H1 (cell line): ENCODE measurements around the gene ABL1. TPM values are rescaled to one million over a fixed set of nuclear protein-coding genes. Genes with fewer than 3 reads are reported as not detected.

Experiments used
- CTCF ChIA-PET: fragments of 300-600 bp; sonication (Branson Sonifier 250); formaldehyde crosslinking; loops from one replicate; lab custom pipeline; 2021; ENCODE audit not compliant: partially characterized antibody; lab: Charles Lee
- POLR2A ChIA-PET: fragments of 300-600 bp; sonication (Branson Sonifier 250); formaldehyde crosslinking; loops from one replicate; lab custom pipeline; 2021; ENCODE audit warnings: inconsistent platforms; ENCODE audit not compliant: partially characterized antibody; lab: Charles Lee
- DNase-seq, 2 experiments: peaks; one replicate each; pipeline versions ENCODE4 v3.0.0 to v3.0.0-alpha.2; 2010 to 2022; ENCODE audit warnings: low spot score in 2 of 2, low read depth in 1 of 2, mixed read lengths in 1 of 2
- FAIRE-seq: peaks from 2 replicates; lab custom pipeline; 2011; peaks lifted over from hg19 to GRCh38; lab: Jason Lieb, UNC
- H2AFZ ChIP-seq: 2 replicates; pipeline ENCODE4 v1.8.1; 2012; ENCODE audit warnings: low read length, inconsistent platforms
- H2AK5ac ChIP-seq: 2 replicates; pipeline ENCODE4 v1.6.1; 2013; ENCODE audit warnings: low read depth, low read length
- H2BK120ac ChIP-seq: replicated peaks from 2 replicates; pipeline ENCODE3; 2013; ENCODE audit warnings: low read depth, low read length, inconsistent platforms
- H2BK12ac ChIP-seq: 2 replicates; pipeline ENCODE4 v1.6.1; 2013; ENCODE audit warnings: low read depth, low read length
- H2BK15ac ChIP-seq: 2 replicates; pipeline ENCODE4 v1.6.1; 2013; ENCODE audit warnings: low read length
- H2BK20ac ChIP-seq: 2 replicates; pipeline ENCODE4 v1.6.1; 2013; ENCODE audit warnings: low read length
- H2BK5ac ChIP-seq: 2 replicates; pipeline ENCODE4 v1.6.1; 2013; ENCODE audit warnings: low read depth, low read length
- H3K14ac ChIP-seq: 2 replicates; pipeline ENCODE4 v1.6.1; 2013; ENCODE audit warnings: inconsistent platforms; ENCODE audit not compliant: insufficient read length
- H3K18ac ChIP-seq: 2 replicates; pipeline ENCODE4 v1.6.1; 2013; ENCODE audit warnings: low read length; ENCODE audit errors: extremely low read depth
- H3K23ac ChIP-seq: 2 replicates; pipeline ENCODE4 v1.6.1; 2013; ENCODE audit warnings: inconsistent platforms; ENCODE audit not compliant: insufficient read length
- H3K23me2 ChIP-seq: 2 replicates; pipeline ENCODE4 v1.6.1; 2013; ENCODE audit warnings: low read depth, low read length
- H3K27ac ChIP-seq: 2 replicates; pipeline ENCODE4 v1.6.1; 2011; ENCODE audit warnings: low read depth, low read length, inconsistent platforms
- H3K27me3 ChIP-seq, 4 experiments: replicated peaks in 1 of 4; 1 replicate in 1 of 4; 2 replicates in 3 of 4; pipeline versions ENCODE4 v1.6.1 to v1.8.1; 2011 to 2013; ENCODE audit warnings: low read length in 3 of 4, mild to moderate bottlenecking in 3 of 4, inconsistent platforms in 2 of 4, mixed read lengths in 2 of 4, moderate library complexity in 1 of 4; ENCODE audit not compliant: control insufficient read depth in 3 of 4, insufficient read depth in 3 of 4; ENCODE audit errors: extremely low read depth in 1 of 4
- H3K36me3 ChIP-seq, 4 experiments: 2 replicates each; pipeline versions ENCODE4 v1.6.1 to v1.8.1; 2011 to 2013; ENCODE audit warnings: mild to moderate bottlenecking in 4 of 4, low read length in 3 of 4, moderate library complexity in 2 of 4, control low read depth in 1 of 4, inconsistent platforms in 1 of 4; ENCODE audit not compliant: insufficient read depth in 4 of 4, control insufficient read depth in 2 of 4
- H3K4ac ChIP-seq: replicated peaks from 2 replicates; pipeline ENCODE3; 2013; ENCODE audit warnings: low read length, low read depth, mixed read lengths, inconsistent platforms; ENCODE audit not compliant: insufficient read length
- H3K4me1 ChIP-seq, 4 experiments: replicated peaks in 1 of 4; 1 replicate in 1 of 4; 2 replicates in 3 of 4; pipeline versions ENCODE4 v1.6.1 to v1.8.1; 2011 to 2013; ENCODE audit warnings: low read length in 3 of 4, inconsistent platforms in 2 of 4, mixed read lengths in 1 of 4; ENCODE audit not compliant: insufficient read depth in 4 of 4, control insufficient read depth in 3 of 4
- H3K4me2 ChIP-seq, 2 experiments: 2 replicates each; pipeline versions ENCODE4 v1.6.1 to v1.8.1; 2011 to 2013; ENCODE audit warnings: low read depth in 2 of 2, low read length in 2 of 2, control low read depth in 1 of 2, inconsistent platforms in 1 of 2, mild to moderate bottlenecking in 1 of 2; ENCODE audit not compliant: insufficient read depth in 1 of 2
- H3K4me3 ChIP-seq, 4 experiments: fragments of 200-600, 300-600 bp in 1 of 4; sonication (generic), shearing (Covaris generic), sonication (Bioruptor Twin) in 1 of 4; 2 replicates each; pipeline versions ENCODE4 v1.5.1 to v1.8.1; 2011 to 2016; ENCODE audit warnings: low read length in 4 of 4, low read depth in 3 of 4, control low read depth in 2 of 4, inconsistent platforms in 2 of 4, mild to moderate bottlenecking in 2 of 4, mixed read lengths in 1 of 4, moderate library complexity in 1 of 4; ENCODE audit not compliant: insufficient read depth in 2 of 4; ENCODE audit errors: extremely low read depth in 1 of 4
- H3K56ac ChIP-seq: replicated peaks from 2 replicates; pipeline ENCODE3; 2013; ENCODE audit warnings: low read depth, mild to moderate bottlenecking, mixed read lengths, low read length, inconsistent platforms; ENCODE audit not compliant: insufficient read length
- H3K79me1 ChIP-seq: 2 replicates; pipeline ENCODE4 v1.6.1; 2013; ENCODE audit warnings: low read depth, low read length, control low read depth
- H3K79me2 ChIP-seq, 2 experiments: 2 replicates each; pipeline versions ENCODE4 v1.6.1 to v1.8.1; 2012 to 2013; ENCODE audit warnings: low read length in 2 of 2, mild to moderate bottlenecking in 2 of 2, inconsistent platforms in 1 of 2; ENCODE audit not compliant: insufficient read depth in 2 of 2, control insufficient read depth in 1 of 2
- H3K9ac ChIP-seq, 4 experiments: replicated peaks in 1 of 4; 1 replicate in 1 of 4; 2 replicates in 3 of 4; pipeline versions ENCODE4 v1.6.1 to v1.8.1; 2011 to 2013; ENCODE audit warnings: low read depth in 3 of 4, low read length in 3 of 4, control low read depth in 2 of 4, mild to moderate bottlenecking in 2 of 4, moderate library complexity in 2 of 4, inconsistent platforms in 1 of 4; ENCODE audit errors: extremely low read depth in 1 of 4
- H3K9me3 ChIP-seq, 2 experiments: 2 replicates each; pipeline versions ENCODE4 v1.6.1 to v1.8.1; 2012 to 2013; ENCODE audit warnings: mild to moderate bottlenecking in 2 of 2, moderate library complexity in 2 of 2, control low read depth in 1 of 2, inconsistent platforms in 1 of 2, low read depth in 1 of 2, low read length in 1 of 2, mixed read lengths in 1 of 2; ENCODE audit not compliant: insufficient read depth in 2 of 2
- H4K20me1 ChIP-seq, 2 experiments: replicated peaks in 1 of 2; 2 replicates each; pipeline versions ENCODE3 to v1.8.1; 2011 to 2013; ENCODE audit warnings: inconsistent platforms in 2 of 2, low read length in 2 of 2, mild to moderate bottlenecking in 1 of 2; ENCODE audit not compliant: insufficient read depth in 2 of 2, control insufficient read depth in 1 of 2
- H4K5ac ChIP-seq: 2 replicates; pipeline ENCODE4 v1.6.1; 2013; ENCODE audit warnings: low read length, low read depth, mixed read lengths, inconsistent platforms; ENCODE audit not compliant: insufficient read length
- H4K8ac ChIP-seq: 2 replicates; pipeline ENCODE4 v1.8.0; 2013; ENCODE audit warnings: mild to moderate bottlenecking, moderate library complexity, low read length, inconsistent platforms; ENCODE audit not compliant: insufficient read depth; ENCODE audit errors: extremely low read depth
- H4K91ac ChIP-seq: replicated peaks from 2 replicates; pipeline ENCODE3; 2013; ENCODE audit warnings: low read length, mixed read lengths, inconsistent platforms; ENCODE audit not compliant: insufficient read length
- ASH2L ChIP-seq: fragments of 200-600, 300-600 bp; sonication (generic); IDR thresholded peaks from one replicate; pipeline ENCODE4 v1.7.1; 2017; ENCODE audit warnings: low read length
- BCL11A ChIP-seq, 2 experiments: IDR thresholded peaks; one replicate each; pipeline ENCODE4 v1.6.1; 2011; ENCODE audit warnings: low read depth in 2 of 2, low read length in 2 of 2, mild to moderate bottlenecking in 2 of 2
- CTBP2 ChIP-seq: IDR thresholded peaks from 2 replicates; pipeline ENCODE4 v1.7.0; 2011; ENCODE audit warnings: borderline replicate concordance, mild to moderate bottlenecking, moderate library complexity, mixed read lengths, low read length; ENCODE audit not compliant: insufficient read depth, insufficient read length
- FOSL1 ChIP-seq: IDR thresholded peaks from 2 replicates; pipeline ENCODE4 v1.6.1; 2011; ENCODE audit warnings: mild to moderate bottlenecking, low read depth, low read length, moderate library complexity; ENCODE audit not compliant: insufficient read depth
- GABPA ChIP-seq: IDR thresholded peaks from 2 replicates; pipeline ENCODE4 v1.6.1; 2011; ENCODE audit warnings: mild to moderate bottlenecking, low read length, moderate library complexity, borderline replicate concordance; ENCODE audit not compliant: insufficient read depth
- MAFK ChIP-seq: IDR thresholded peaks from 2 replicates; pipeline ENCODE4 v1.6.1; 2012; ENCODE audit warnings: low read depth, mild to moderate bottlenecking, improper control_type of control experiment, low read length
- SIN3A ChIP-seq, 2 experiments: IDR thresholded peaks in 1 of 2; conservative IDR thresholded peaks in 1 of 2; 2 replicates each; pipeline ENCODE4 v1.6.1; 2011 to 2012; ENCODE audit warnings: low read length in 2 of 2, improper control_type of control experiment in 1 of 2, low read depth in 1 of 2, mild to moderate bottlenecking in 1 of 2
- SP2 ChIP-seq: IDR thresholded peaks from 2 replicates; pipeline ENCODE4 v1.6.1; 2012; ENCODE audit warnings: mild to moderate bottlenecking, low read length, inconsistent platforms
- TEAD4 ChIP-seq: IDR thresholded peaks from 2 replicates; pipeline ENCODE4 v1.6.1; 2012; ENCODE audit warnings: low read depth, low read length, inconsistent platforms, mixed read lengths
- WGBS, 2 experiments: shearing (Covaris generic) in 1 of 2; methylation state at CpG; one replicate each; pipeline versions ENCODE4 v1.1.6 to v1.1.7; 2013 to 2015; ENCODE audit warnings: low lambda C conversion rate in 2 of 2, mixed read lengths in 2 of 2, inconsistent platforms in 1 of 2, low coverage in 1 of 2, missing lambda C conversion rate in 1 of 2; ENCODE audit not compliant: insufficient replicate concordance in 2 of 2, insufficient coverage in 1 of 2, insufficient read length in 1 of 2; ENCODE audit errors: extremely low coverage in 1 of 2, missing lambda C conversion rate in 1 of 2; 5-methylcytosine and 5-hydroxymethylcytosine counted together
- polyA plus RNA-seq, 7 experiments: library from polyadenylated mRNA; depleted of rRNA in 3 of 7; stranded (reverse) in 5 of 7; unstranded in 2 of 7; fragments of >200 nt in 5 of 7; fragments of 200-250 nt in 2 of 7; gene quantifications; 1 replicate in 5 of 7; 2 replicates in 1 of 7; 4 replicates in 1 of 7; pipeline versions ENCODE4 v1.2.1 to v1.2.3, GENCODE V29; 2011 to 2013; ENCODE audit warnings: missing spikeins in 2 of 7, mixed read lengths in 2 of 7
- total RNA-seq: library from RNA; stranded (reverse); fragmentation: NEBNext Ultra II Directional; extraction: Animal tissue kit (Norgen Biotek cat#: 25700); gene quantifications from 2 replicates; pipeline ENCODE4 v1.2.1, GENCODE V29; 2021
- TF ChIP-seq, protein P1 (sequence below): IDR thresholded peaks from 2 replicates; pipeline ENCODE4 v1.6.1; 2012; ENCODE audit warnings: low read length, inconsistent platforms
- TF ChIP-seq, protein P2 (sequence below): IDR thresholded peaks from 2 replicates; pipeline ENCODE4 v1.6.1; 2012; ENCODE audit warnings: inconsistent platforms

ABL1 gene
- total and polyA plus RNA-seq, 2 of the 8 experiments (the other 6 are each of a cell fraction or from before 2014, with no cell fraction given) = 35.3 to 104 TPM

DNA sequence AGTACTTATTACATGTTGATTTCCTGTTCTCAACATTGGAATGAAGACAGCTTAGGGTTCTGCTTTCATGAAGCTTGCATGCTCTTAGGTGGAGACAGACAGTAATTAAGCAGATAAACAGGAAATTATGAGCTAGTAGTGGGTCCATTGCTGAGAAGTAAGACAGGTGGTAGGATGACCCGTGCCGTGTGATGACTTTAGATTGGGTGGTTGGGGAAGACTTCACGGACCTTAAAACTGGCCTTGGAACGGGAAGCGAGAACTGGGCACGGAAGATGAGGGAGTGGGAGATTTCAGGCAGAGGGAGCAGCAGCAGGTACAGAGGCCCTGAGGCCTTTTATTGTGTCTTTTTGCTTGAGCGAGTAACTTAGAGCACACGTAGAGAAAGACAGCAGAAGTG lies 27.2 kb downstream of the ABL1 start:
- no peak overlapping the region for H3K9ac ChIP-seq
- H3K4me1 ChIP-seq = 0 out of 7 replicates have a peak, but pooled peaks cover 0 to 3% (median 0%) of the 10 kb centered on the region in 4 experiments
- no peak overlapping the region for H3K56ac ChIP-seq
- H3K18ac ChIP-seq = no peak overlapping the region
- no peak overlapping the region for H3K4me3 ChIP-seq
- peaks cover 8 to 24% (median 11%) of the 10 kb centered on the region in 4 experiments for H3K36me3 ChIP-seq
- no peak overlapping the region for H3K27ac ChIP-seq
- no peak overlapping the region for H4K5ac ChIP-seq
- H4K20me1 ChIP-seq = peaks cover 15 to 26% of the 10 kb centered on the region in 2 experiments
- ChIA-PET CTCF (interaction anchor here (0.6 to 12.4 kb wide), 23 partner anchors 8 to 1602 kb away, joined by 3 to 317 read pairs (median 5); partner anchors contain the start of gene EXOSC2), POLR2A (interaction anchor here (1.6 to 2.7 kb wide), 3 partner anchors 153 to 161 kb away, joined by 6 to 11 read pairs (median 6); no protein-coding TSS in a partner anchor)
- no peaks in the 10 kb centered on the region for H3K27me3 ChIP-seq
- H3K4ac ChIP-seq = no peak overlapping the region
- no peak overlapping the region for H3K23ac ChIP-seq
- no peaks in the 10 kb centered on the region for H3K9me3 ChIP-seq
- no peak overlapping the region for H2AK5ac ChIP-seq
- H3K23me2 ChIP-seq = no peaks in the 10 kb centered on the region
- no peak overlapping the region for H2BK12ac ChIP-seq
- no peak for FAIRE-seq
- H3K79me1 ChIP-seq = 0 out of 2 replicates have a peak, but pooled peaks cover 2% of the 10 kb centered on the region
- H2BK15ac ChIP-seq = no peak overlapping the region
- no peak for DNase-seq
- no peak overlapping the region for H2AFZ ChIP-seq
- H4K8ac ChIP-seq = no peak overlapping the region
- H2BK20ac ChIP-seq = no peak overlapping the region
- no peak overlapping the region for H3K4me2 ChIP-seq
- peaks cover 2 to 34% of the 10 kb centered on the region in 2 experiments; a peak in 3 of 4 replicates for H3K79me2 ChIP-seq
- H2BK120ac ChIP-seq = no peak overlapping the region
- no peak overlapping the region for H2BK5ac ChIP-seq
- H4K91ac ChIP-seq = no peak overlapping the region
- no peak overlapping the region for H3K14ac ChIP-seq
- WGBS, 2 experiments = 93% methylated on average over 8 of the region's 8 CpGs; no CpG with 5 or more reads in 1 of the 2 experiments
- TF ChIP-seq, protein P1, sequence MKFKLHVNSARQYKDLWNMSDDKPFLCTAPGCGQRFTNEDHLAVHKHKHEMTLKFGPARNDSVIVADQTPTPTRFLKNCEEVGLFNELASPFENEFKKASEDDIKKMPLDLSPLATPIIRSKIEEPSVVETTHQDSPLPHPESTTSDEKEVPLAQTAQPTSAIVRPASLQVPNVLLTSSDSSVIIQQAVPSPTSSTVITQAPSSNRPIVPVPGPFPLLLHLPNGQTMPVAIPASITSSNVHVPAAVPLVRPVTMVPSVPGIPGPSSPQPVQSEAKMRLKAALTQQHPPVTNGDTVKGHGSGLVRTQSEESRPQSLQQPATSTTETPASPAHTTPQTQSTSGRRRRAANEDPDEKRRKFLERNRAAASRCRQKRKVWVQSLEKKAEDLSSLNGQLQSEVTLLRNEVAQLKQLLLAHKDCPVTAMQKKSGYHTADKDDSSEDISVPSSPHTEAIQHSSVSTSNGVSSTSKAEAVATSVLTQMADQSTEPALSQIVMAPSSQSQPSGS = no peak
- TF ChIP-seq BCL11A (IDR thresholded peaks at IDR 0.05; ENCODE audit: low read depth in 2 of 2, low read length in 2 of 2) (no peak), ASH2L (no peak), FOSL1 (no peak), SIN3A (conservative IDR thresholded peaks at IDR 0.05 in 1 of 2, IDR thresholded peaks at IDR 0.05 in 1 of 2; ENCODE audit: low read depth in 1 of 2, low read length in 2 of 2) (no peak), SP2 (no peak), TEAD4 (no peak), CTBP2 (no peak), GABPA (no peak), MAFK (no peak)
- TF ChIP-seq, protein P2, sequence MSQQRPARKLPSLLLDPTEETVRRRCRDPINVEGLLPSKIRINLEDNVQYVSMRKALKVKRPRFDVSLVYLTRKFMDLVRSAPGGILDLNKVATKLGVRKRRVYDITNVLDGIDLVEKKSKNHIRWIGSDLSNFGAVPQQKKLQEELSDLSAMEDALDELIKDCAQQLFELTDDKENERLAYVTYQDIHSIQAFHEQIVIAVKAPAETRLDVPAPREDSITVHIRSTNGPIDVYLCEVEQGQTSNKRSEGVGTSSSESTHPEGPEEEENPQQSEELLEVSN = no peak
